Mesodermal cell (in vitro differentiated cells): ENCODE measurements around the gene AUTS2.
"Not testable (repeated sequence)": the region's sequence is repeated elsewhere in the genome, so short reads cannot be mapped to it uniquely, and the experiment has no call there.

ENCODE experiments used
- H3K27ac ChIP-seq: 2 replicates; pipeline ENCODE4 v1.7.0; 2013; ENCODE audit warnings: mild to moderate bottlenecking, low read depth, low read length, moderate library complexity; ENCODE audit not compliant: severe bottlenecking
- H3K36me3 ChIP-seq: 2 replicates; pipeline ENCODE4 v1.7.1; 2013; ENCODE audit warnings: mild to moderate bottlenecking, low read length, moderate library complexity; ENCODE audit not compliant: control insufficient read depth, insufficient read depth
- H3K4me1 ChIP-seq: one replicate; pipeline ENCODE4 v1.7.1; 2013; ENCODE audit warnings: mild to moderate bottlenecking, low read length; ENCODE audit not compliant: insufficient read depth, control insufficient read depth, poor library complexity, severe bottlenecking
- H3K4me3 ChIP-seq: 2 replicates; pipeline ENCODE4 v1.7.0; 2013; ENCODE audit warnings: low read length, control low read depth, mild to moderate bottlenecking; ENCODE audit not compliant: insufficient read depth, poor library complexity, severe bottlenecking; ENCODE audit errors: extremely low read depth
- H3K9me3 ChIP-seq: 2 replicates; pipeline ENCODE4 v1.7.1; 2013; ENCODE audit warnings: mild to moderate bottlenecking, low read length, moderate library complexity; ENCODE audit not compliant: control insufficient read depth
- WGBS, 2 experiments: methylation state at CpG; one replicate each; pipeline ENCODE4 v1.1.5; 2013; ENCODE audit warnings: missing lambda C conversion rate in 2 of 2; ENCODE audit not compliant: insufficient coverage in 2 of 2; 5-methylcytosine and 5-hydroxymethylcytosine counted together

The AUTS2 gene

DNA sequence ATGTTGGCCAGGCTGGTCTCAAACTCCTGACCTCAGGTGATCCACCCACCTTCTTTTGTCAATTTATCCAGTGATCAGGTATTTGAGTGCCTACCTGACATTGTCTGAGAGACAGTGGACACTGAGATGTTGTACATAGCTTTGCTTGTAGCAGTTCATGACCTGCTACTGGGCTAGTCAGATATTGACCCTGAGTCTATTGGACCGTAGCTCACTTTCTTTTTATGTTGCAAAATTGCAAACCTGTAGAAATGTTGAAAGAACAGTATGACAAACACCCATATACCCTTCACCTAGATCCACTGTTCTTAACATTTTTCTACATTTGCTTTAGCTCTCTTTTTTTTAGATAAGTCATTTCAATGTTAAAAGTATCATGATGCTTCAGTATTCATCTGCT lies 1123.2 kb downstream of the AUTS2 start:
- no peak overlapping the region for H3K27ac ChIP-seq
- H3K4me3 ChIP-seq, result no peak overlapping the region
- H3K4me1 ChIP-seq, result peaks cover 2% of the 10 kb centered on the region
- H3K36me3 ChIP-seq, result peaks cover 19% of the 10 kb centered on the region
- no peaks in the 10 kb centered on the region for H3K9me3 ChIP-seq
- WGBS, 2 experiments, result no CpG with 5 or more reads among the region's 1 CpG

- peaks cover 5% of the 10 kb centered on the region for H3K4me1 ChIP-seq
- H3K27ac ChIP-seq, result no peak overlapping the region
- H3K36me3 ChIP-seq, result peaks cover 22% of the 10 kb centered on the region
- 83 to 100% methylated on average over 1 to 2 of the region's 5 CpGs for WGBS, 2 experiments
- H3K9me3 ChIP-seq, result no peaks in the 10 kb centered on the region
- no peak overlapping the region for H3K4me3 ChIP-seq
These were observed 1125.1 kb downstream of the AUTS2 start for GRCh38 chr7:70723339-70723738.

DNA sequence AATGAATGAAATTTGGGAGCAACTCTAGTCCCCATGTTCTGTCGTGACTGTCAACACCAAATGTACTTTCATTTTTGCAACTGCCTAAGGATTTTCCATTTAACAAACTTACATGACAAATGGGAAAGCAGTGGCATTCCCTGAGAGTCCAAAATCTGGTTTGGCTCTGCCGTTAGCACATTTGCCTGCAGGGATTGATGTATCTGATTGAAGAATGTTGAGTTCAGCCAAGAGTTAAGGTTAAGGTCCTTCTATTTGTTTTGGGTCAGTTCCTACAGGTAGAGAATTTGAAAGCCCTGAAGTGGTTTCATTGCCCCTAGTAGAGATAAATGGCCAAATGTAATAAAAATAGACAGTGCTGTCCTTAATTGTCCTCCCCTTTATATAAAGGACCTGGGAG lies 1127.2 kb downstream of the AUTS2 start:
- Histone ChIP-seq H3K4me3 (no peak overlapping the region), H3K9me3 (no peaks in the 10 kb centered on the region), H3K4me1 (peaks cover 5% of the 10 kb centered on the region), H3K27ac (no peak overlapping the region), H3K36me3 (peaks cover 28% of the 10 kb centered on the region)
- WGBS, 2 experiments, result 100% methylated on average over 1 of the region's 2 CpGs

DNA sequence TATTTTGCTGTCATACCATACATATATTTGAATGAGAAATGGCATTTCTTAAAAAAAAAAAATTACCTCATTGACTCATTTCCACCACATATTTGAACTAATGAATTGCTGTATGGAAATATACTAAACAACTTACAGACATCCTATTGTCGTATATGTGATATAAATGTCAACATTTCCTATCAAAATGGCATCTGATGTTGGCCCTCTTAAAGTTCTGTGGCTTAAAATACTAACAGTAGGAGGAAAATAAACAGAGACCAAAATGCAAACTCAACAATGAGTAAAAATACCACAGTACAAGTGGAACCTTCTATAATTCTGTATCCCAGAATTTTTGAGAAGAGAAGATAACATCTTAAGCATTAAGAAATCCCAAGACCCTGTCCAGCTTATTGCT lies 1128.0 kb downstream of the AUTS2 start:
- no CpG with 5 or more reads among the region's 1 CpG for WGBS, 2 experiments
- Histone ChIP-seq H3K4me1 (peaks cover 5% of the 10 kb centered on the region), H3K27ac (no peak overlapping the region), H3K4me3 (no peak overlapping the region), H3K36me3 (peaks cover 30% of the 10 kb centered on the region), H3K9me3 (no peaks in the 10 kb centered on the region)

GRCh38 chr7:70726951-70727378 lies 1128.7 kb downstream of the AUTS2 start:
- H3K4me3 ChIP-seq, result no peak overlapping the region
- peaks cover 30% of the 10 kb centered on the region for H3K36me3 ChIP-seq
- WGBS, 2 experiments, result 82 to 83% methylated on average over 7 to 8 of the region's 9 CpGs
- H3K9me3 ChIP-seq, result no peaks in the 10 kb centered on the region
- H3K4me1 ChIP-seq, result peaks cover 5% of the 10 kb centered on the region
- H3K27ac ChIP-seq, result no peak overlapping the region

DNA sequence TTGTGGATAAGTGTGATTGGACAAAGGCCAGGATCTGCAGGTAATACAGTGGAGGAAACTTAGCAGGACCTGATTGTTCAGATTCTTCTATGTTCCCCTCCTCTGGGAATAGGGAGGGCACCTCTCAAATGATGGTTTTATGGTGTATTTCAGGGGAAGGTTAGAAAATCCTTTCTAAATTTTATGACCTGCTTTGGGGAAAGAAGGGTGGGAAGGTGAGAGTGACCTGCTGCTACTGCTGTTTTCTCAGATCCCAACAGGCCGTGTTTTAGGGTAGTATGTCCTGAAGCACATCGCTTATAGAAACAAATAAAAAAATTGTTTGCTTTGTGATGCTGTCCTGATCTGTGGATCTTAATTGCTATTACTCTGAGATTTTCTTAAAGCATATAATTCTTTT lies 1129.6 kb downstream of the AUTS2 start:
- Histone ChIP-seq H3K4me3 (no peak overlapping the region), H3K4me1 (peaks cover 5% of the 10 kb centered on the region), H3K27ac (no peak overlapping the region), H3K36me3 (peaks cover 29% of the 10 kb centered on the region), H3K9me3 (no peaks in the 10 kb centered on the region)
- no CpG with 5 or more reads among the region's 2 CpGs for WGBS, 2 experiments

GRCh38 chr7:70728872-70729552 lies 1130.7 kb downstream of the AUTS2 start:
- peaks cover 5% of the 10 kb centered on the region for H3K4me1 ChIP-seq
- 22 to 30% methylated on average over 8 to 10 of the region's 13 CpGs for WGBS, 2 experiments
- peak overlapping the region; percentile 62 for H3K27ac ChIP-seq
- no peak overlapping the region for H3K4me3 ChIP-seq
- no peaks in the 10 kb centered on the region for H3K9me3 ChIP-seq
- H3K36me3 ChIP-seq, result peaks cover 27% of the 10 kb centered on the region

- not testable (repeated sequence) for H3K27ac ChIP-seq, H3K9me3 ChIP-seq, H3K4me3 ChIP-seq, H3K4me1 ChIP-seq
- WGBS, 2 experiments, result 96 to 97% methylated on average over 12 to 13 of the region's 13 CpGs
- peaks cover 28% of the 10 kb centered on the region for H3K36me3 ChIP-seq
These were observed 1131.4 kb downstream of the AUTS2 start for GRCh38 chr7:70729553-70730157.

DNA sequence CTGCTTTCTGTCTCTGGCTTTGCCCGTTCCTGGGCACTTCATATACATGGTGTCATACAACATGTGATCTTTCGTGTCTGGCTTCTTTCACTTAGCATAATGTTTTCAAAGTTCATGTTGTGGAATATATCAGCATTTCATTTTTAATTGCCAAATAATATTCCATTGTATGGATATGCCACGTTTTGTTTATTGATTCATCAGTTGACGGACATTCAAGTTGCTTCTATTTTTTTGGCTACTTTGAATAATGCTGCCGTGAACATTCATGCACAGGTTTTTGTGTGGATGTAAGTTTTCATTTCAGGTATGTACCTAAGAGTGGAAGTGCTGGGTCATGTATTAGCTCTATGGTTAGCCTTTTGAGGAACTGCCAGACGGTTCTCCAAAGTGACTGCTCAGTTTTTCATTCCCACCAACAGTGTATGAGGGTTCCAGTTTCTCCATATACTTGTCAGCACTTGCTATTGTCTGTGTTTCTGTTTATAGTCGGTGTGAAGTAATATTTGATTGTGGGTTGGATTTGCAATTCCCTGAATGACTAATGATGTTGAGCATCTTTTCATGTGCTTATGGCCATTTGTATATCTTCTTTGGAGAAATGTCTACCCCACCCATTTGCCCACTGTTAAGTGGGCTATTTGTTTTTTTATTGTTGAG lies 1132.3 kb downstream of the AUTS2 start:
- peaks cover 28% of the 10 kb centered on the region for H3K36me3 ChIP-seq
- peaks cover 4% of the 10 kb centered on the region for H3K4me1 ChIP-seq

GRCh38 chr7:70733090-70733489 lies 1134.8 kb downstream of the AUTS2 start:
- Histone ChIP-seq H3K36me3 (peaks cover 23% of the 10 kb centered on the region), H3K9me3 (no peaks in the 10 kb centered on the region), H3K4me1 (peaks cover 21% of the 10 kb centered on the region), H3K4me3 (no peak overlapping the region), H3K27ac (no peak overlapping the region)
- WGBS, 2 experiments, result no CpG with 5 or more reads among the region's 2 CpGs

More for the DNA sequence above, 1132.3 kb downstream of the AUTS2 start:
- Histone ChIP-seq H3K4me3 (no peak overlapping the region), H3K27ac (no peak overlapping the region), H3K9me3 (no peaks in the 10 kb centered on the region)
- WGBS, 2 experiments, result 87 to 97% methylated on average over 4 to 6 of the region's 7 CpGs

DNA sequence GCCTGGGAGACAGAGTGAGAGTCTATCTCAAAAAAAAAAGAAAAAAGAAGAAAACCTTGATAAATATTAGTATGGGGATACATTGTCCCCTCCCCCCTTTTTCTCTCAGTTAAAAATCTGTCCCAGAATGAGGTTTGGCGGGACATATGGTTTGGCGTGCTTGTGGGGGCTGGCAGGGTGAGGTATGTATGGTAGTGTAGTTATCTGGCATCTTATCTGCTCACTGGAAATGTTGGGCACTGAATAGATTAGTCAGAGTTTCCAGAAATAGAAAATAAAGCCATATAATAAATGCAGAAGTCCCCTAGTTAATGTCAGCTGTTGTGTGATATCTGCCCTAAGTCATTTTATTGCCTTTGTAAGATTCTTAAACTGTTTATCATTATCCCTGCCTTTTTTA lies 1136.1 kb downstream of the AUTS2 start:
- Histone ChIP-seq H3K9me3 (no peaks in the 10 kb centered on the region), H3K27ac (no peak overlapping the region), H3K36me3 (peaks cover 23% of the 10 kb centered on the region), H3K4me3 (no peak overlapping the region), H3K4me1 (peaks cover 23% of the 10 kb centered on the region)
- WGBS, 2 experiments, result no CpG with 5 or more reads among the region's 2 CpGs
